Mammary epithelial cell (primary cell): Measurements from ENCODE around the gene PACSIN3.

Experiments
- EZH2 ChIP-seq: IDR thresholded peaks from 2 replicates; pipeline ENCODE4 v1.6.1; 2012; ENCODE audit warnings: low read length, inconsistent platforms, borderline replicate concordance
- TF ChIP-seq, protein P1 (sequence below), 2 donors: IDR thresholded peaks in 1 of 2; conservative IDR thresholded peaks in 1 of 2; 2 replicates each; pipeline ENCODE4 v1.5.1; 2011 to 2012; ENCODE audit warnings: inconsistent platforms in 2 of 2, low read length in 2 of 2, mild to moderate bottlenecking in 2 of 2, control low read depth in 1 of 2, low read depth in 1 of 2; ENCODE audit not compliant: insufficient read depth in 1 of 2; ENCODE audit errors: extremely low read depth in 1 of 2

DNA sequence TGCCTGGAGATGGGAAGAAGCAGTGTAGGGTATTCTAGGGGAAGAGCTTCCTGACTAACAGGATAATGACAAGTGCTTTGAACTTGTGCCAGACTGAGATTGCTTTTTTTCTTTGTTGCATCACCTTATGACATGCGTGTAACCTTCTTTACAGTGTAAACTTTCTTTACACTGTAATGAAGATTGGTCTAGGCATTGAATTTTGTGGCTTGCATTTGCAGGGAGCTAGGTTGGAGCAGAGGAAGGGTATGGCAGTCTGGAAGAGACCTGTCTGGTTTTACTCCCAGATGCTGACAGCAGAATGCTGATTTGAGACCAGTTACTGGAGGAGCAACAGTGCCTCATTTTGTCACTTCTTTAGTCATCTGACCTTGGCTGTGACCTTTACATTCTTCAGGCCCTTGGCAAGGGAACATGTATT lies 34.2 kb upstream of the PACSIN3 start:
- TF ChIP-seq, protein P1, sequence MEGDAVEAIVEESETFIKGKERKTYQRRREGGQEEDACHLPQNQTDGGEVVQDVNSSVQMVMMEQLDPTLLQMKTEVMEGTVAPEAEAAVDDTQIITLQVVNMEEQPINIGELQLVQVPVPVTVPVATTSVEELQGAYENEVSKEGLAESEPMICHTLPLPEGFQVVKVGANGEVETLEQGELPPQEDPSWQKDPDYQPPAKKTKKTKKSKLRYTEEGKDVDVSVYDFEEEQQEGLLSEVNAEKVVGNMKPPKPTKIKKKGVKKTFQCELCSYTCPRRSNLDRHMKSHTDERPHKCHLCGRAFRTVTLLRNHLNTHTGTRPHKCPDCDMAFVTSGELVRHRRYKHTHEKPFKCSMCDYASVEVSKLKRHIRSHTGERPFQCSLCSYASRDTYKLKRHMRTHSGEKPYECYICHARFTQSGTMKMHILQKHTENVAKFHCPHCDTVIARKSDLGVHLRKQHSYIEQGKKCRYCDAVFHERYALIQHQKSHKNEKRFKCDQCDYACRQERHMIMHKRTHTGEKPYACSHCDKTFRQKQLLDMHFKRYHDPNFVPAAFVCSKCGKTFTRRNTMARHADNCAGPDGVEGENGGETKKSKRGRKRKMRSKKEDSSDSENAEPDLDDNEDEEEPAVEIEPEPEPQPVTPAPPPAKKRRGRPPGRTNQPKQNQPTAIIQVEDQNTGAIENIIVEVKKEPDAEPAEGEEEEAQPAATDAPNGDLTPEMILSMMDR (conservative IDR thresholded peaks at IDR 0.05 in 1 of 2, IDR thresholded peaks at IDR 0.05 in 1 of 2; ENCODE audit: extremely low read depth in 1 of 2, insufficient read depth in 1 of 2, low read depth in 1 of 2, low read length in 2 of 2) = no peak
- no peak for TF ChIP-seq EZH2
